ENCODE results near the gene PNPLA7. TPM values are rescaled to one million over a fixed set of nuclear protein-coding genes. Genes with fewer than 3 reads are reported as not detected.
A peak's percentile ranks its signal among the peaks of the same experiment; 100 is the strongest.
"Not testable (repeated sequence)": the region's sequence is repeated elsewhere in the genome, so short reads cannot be mapped to it uniquely, and the experiment has no call there.

PNPLA7 gene
- total RNA-seq, 2 donors from 2014 or later, result 1.2 to 7.1 TPM

DNA sequence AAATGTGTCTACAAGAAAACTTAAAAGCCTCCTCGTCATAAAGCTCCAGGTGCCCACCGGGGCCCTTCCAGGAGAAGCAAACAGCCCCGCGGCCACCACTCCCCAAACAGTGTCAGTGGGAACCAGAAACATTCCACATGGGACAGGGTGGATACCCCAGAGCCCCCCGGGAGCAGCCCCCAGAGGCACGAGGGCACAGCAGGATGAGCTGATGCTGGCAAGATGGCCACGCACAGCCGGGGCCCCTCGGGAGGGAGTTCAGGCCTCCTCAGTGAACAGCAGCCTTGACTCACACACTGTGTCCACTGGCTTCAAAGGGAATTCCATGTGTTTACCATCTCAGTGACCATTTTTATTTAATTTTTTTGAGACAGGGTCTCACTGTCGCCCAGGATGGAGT is 137.8 kb downstream of the PNPLA7 start:
- H3K27ac Mint-ChIP-seq, result no peak overlapping the region
- ATAC-seq (no peak), DNase-seq (ENCODE audit: low spot score) (no peak)
- no peaks in the 10 kb centered on the region for H3K27me3 Mint-ChIP-seq
- H3K4me3 Mint-ChIP-seq, result no peak overlapping the region
- H3K4me1 Mint-ChIP-seq (ENCODE audit: low read depth in 2 of 2), result peaks cover 5 to 13% of the 10 kb centered on the region in 2 donors
- no peaks in the 10 kb centered on the region for H3K36me3 Mint-ChIP-seq
- no peaks in the 10 kb centered on the region for H3K9me3 Mint-ChIP-seq

DNA sequence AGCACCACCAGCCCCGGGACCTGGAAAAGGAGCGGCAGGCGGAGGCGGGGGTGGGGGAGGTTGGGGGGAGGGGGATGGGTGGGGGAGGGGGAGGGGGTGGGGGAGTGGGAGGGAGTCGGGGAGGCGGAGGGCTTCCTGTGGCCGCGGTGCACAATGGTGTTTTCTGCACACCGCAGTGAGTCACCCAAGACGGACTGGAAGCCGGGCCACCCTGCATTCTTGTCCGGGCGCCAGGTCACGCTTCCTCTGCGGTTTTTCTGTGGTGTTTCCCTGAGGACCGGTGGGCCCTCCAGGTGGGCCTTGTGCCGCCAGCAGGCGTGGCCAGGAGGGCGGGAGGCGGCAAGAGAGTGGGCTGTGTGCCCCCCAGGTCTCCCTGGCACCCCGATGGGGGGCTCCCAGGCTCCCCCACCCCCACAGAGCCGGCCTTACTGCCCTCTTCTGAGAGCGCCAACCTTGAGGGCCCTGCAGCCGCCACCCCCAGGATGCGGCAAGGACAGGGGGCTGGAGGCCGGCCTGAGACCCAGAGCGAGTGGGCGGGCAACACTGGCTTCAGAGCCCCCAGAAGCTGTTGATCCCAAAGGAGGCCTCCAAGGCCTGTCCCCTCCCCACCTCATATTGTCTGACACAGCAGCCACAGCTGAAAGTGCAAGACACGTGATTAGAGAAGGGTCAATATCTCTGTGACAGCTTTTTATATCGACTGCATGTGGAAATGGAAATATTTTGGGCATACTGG is 138.4 kb downstream of the PNPLA7 start:
- DNase-seq (ENCODE audit: low spot score) (peak; percentile 87), ATAC-seq (peak; percentile 79 to 81)
- no peaks in the 10 kb centered on the region for H3K36me3 Mint-ChIP-seq
- H3K4me1 Mint-ChIP-seq (ENCODE audit: low read depth in 2 of 2), result peaks cover 5 to 13% of the 10 kb centered on the region in 2 donors
- H3K27ac Mint-ChIP-seq, result no peak overlapping the region
- H3K9me3 Mint-ChIP-seq, result no peaks in the 10 kb centered on the region
- peak overlapping the region; percentile 32 for H3K4me3 Mint-ChIP-seq
- H3K27me3 Mint-ChIP-seq, result no peaks in the 10 kb centered on the region

DNA sequence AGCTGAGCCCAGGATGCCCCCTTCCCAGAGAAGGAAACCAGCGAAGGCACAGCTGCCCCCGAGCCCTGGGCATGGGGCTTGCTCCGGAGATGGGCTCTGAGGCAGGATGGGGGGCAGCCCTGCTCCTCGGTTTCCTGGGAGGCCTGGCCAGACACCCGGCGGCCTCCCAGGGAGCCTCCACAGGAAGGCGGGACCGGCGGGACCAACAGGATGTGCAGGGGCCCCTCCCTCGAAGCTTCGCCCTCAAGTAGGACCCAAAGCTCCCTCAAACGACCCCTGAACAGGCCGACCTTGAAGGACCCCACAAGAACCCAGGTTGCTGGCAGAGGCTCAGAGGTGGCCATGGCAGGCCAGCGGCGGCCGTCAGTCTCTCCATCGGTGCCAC is 138.9 kb downstream of the PNPLA7 start:
- no peak for ATAC-seq
- Mint-ChIP-seq H3K27me3 (no peaks in the 10 kb centered on the region), H3K27ac (no peak overlapping the region), H3K9me3 (no peaks in the 10 kb centered on the region), H3K4me1 (ENCODE audit: low read depth in 2 of 2) (peaks cover 5 to 13% of the 10 kb centered on the region in 2 donors), H3K4me3 (no peak overlapping the region), H3K36me3 (no peaks in the 10 kb centered on the region)
- no peak for DNase-seq (ENCODE audit: low spot score)

DNA sequence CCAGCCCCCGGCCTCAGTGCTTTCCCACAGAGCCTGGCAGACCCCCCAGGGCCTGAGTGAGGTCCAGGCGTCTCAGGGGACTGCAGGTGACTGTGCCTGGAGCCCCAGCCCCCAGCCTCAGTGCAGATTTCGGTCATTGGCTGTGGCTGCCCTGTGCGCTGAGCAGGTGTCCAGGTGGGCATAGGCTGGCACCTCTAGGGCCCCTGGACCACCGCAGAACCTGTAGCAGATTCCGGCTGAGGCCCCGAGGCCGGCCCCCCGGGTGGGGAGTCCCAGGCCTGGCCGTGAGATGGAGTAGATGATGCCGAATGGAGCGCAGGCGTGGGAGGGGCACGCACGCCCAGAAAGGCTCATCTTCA is 139.3 kb downstream of the PNPLA7 start:
- DNase-seq (ENCODE audit: low spot score) (no peak), ATAC-seq (no peak)
- Mint-ChIP-seq H3K4me3 (no peak overlapping the region), H3K27me3 (no peaks in the 10 kb centered on the region), H3K27ac (no peak overlapping the region), H3K4me1 (ENCODE audit: low read depth in 2 of 2) (peaks cover 9 to 13% of the 10 kb centered on the region in 2 donors), H3K9me3 (no peaks in the 10 kb centered on the region), H3K36me3 (no peaks in the 10 kb centered on the region)

DNA sequence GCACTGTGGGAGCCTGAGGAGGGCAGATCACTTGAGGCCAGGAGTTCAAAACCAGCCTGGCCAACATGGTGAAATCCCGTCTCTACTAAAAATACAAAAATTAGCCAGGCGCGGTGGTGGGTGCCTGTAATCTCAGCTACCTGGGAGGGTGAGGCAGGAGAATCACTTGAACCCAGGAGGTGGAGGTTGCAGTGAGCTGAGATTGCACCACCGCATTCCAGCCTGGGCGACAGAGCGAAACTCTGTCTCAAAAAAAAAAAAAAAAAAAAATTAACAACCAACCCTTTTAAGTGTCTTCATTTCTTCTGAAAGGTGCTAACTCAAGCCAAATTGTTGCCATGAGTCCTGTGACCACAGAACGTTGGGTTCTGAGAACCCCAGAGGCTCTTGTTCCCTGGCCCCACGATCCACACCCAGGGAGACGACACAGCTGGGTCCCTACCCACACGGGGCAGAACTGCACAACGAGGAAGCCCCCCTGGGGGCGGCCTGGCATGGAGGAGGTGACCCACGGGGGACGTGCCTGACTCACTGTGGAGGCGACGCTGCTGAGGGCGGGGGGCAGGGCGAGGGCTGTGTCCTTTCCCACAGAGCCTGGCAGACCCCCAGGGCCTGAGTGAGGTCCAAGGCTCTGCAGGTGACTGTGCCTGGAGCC is 139.8 kb downstream of the PNPLA7 start:
- Mint-ChIP-seq H3K4me1 (ENCODE audit: low read depth in 2 of 2) (peaks cover 13% of the 10 kb centered on the region in 2 donors), H3K4me3 (peak overlapping the region; percentile 32)
- H3K27me3 Mint-ChIP-seq; H3K27ac Mint-ChIP-seq; ATAC-seq; DNase-seq (ENCODE audit: low spot score); H3K9me3 Mint-ChIP-seq; H3K36me3 Mint-ChIP-seq: not testable (repeated sequence)

Other genes with a start within 250 kb of the PNPLA7 start
- gene NRARP, start 248.1 kb downstream of the PNPLA7 start, total RNA-seq, result 1 to 10 TPM in 1 of 2 donors, under 1 TPM in 1; 0.88 to 2.6 TPM
- gene EXD3, start 127.2 kb downstream of the PNPLA7 start, total RNA-seq, result 1 to 10 TPM; 7.6 to 7.9 TPM
- gene NOXA1, start 127.0 kb downstream of the PNPLA7 start, total RNA-seq, result under 1 TPM; 0.33 to 0.62 TPM
- gene ENTPD8, start 109.0 kb downstream of the PNPLA7 start, total RNA-seq, result not detected
- gene NSMF, start 91.1 kb downstream of the PNPLA7 start, total RNA-seq, result 10 to 100 TPM; 17.1 to 36.4 TPM
- gene MRPL41, start 1.5 kb upstream of the PNPLA7 start, total RNA-seq, result 10 to 100 TPM; 35.9 to 48.6 TPM
- gene DPH7, start 28.5 kb upstream of the PNPLA7 start, total RNA-seq, result 10 to 100 TPM; 32.5 to 78.0 TPM
- gene ZMYND19, start 40.1 kb upstream of the PNPLA7 start, total RNA-seq, result 10 to 100 TPM; 31.5 to 96.1 TPM
- 10 to 100 TPM; 56.6 to 64.7 TPM for gene ARRDC1, start 55.3 kb upstream of the PNPLA7 start, total RNA-seq
- gene EHMT1, start 68.6 kb upstream of the PNPLA7 start, total RNA-seq, result 100 to 1,000 TPM in 1 of 2 donors, 10 to 100 TPM in 1; 93.1 to 184 TPM